Measurements from ENCODE around the gene HAGH. TPM values are rescaled to one million over a fixed set of nuclear protein-coding genes. Genes with fewer than 3 reads are reported as not detected.

HAGH gene
- total and polyA plus RNA-seq, 10 of the 15 experiments (the other 5 are each of a cell fraction or from before 2014, with no cell fraction given), result 2.0 to 50.1 (median 22.4) TPM

DNA sequence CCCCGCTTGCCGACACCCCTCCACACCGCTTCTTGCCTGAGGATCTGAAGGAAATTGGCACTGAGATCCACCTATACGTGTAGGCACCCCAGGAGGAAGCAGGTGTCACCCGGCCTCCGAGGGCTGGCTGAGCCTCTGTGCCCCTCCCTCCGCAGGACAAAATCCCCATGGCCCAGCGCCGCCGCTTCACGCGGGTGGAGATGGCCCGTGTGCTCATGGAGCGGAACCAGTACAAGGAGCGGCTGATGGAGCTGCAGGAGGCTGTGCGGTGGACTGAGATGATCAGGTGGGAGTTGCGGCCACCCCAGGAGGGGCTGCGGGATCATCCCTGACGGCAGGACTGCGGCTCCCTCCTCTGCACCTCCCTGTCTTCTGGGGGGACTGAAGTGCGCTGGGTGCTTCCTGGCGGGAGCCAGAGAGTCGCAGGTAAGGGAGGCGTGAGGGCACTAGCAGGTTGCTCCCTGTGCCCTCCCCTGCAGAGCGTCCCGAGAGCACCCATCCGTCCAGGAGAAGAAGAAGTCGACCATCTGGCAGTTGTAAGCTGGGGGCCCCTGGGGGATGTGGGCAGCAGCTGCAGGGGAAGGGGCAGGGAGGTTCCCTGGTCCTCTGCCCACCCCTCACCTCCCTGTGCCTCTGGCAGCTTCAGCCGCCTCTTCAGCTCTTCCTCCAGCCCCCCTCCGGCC lies 64.3 kb downstream of the HAGH start:
- H3K4me1 ChIP-seq (ENCODE audit: control insufficient read depth, insufficient read depth, low read length), result no peaks in the 10 kb centered on the region
- ChIA-PET POLR2A (no interaction called here), SMC1A (ENCODE audit: uncharacterized antibody, unreplicated experiment) (no interaction called here), RAD21 (ENCODE audit: unreplicated experiment) (no interaction called here), CTCF (no interaction called here)
- FAIRE-seq (no peak), ATAC-seq (no peak), DNase-seq (ENCODE audit: low read depth, low spot score) (no peak)
- H3K4me2 ChIP-seq (ENCODE audit: control insufficient read depth, insufficient read depth), result no peak overlapping the region
- intact Hi-C loops (cut with micrococcal nuclease; ENCODE audit: unreplicated experiment) (no loop called here), in situ Hi-C loops (cut with MboI) (no loop called here)
- no peaks in the 10 kb centered on the region for H3K27me3 ChIP-seq (replicated peaks in 1 of 2; ENCODE audit: control insufficient read depth in 2 of 2, insufficient read depth in 2 of 2, low read length in 1 of 2)
- no TSS peak for BruUV-seq (replicated peaks)
- peaks cover 0 to 18% of the 10 kb centered on the region in 2 experiments; a peak in 3 of 4 replicates for H3K36me3 ChIP-seq (ENCODE audit: control insufficient read depth in 2 of 2, insufficient read depth in 2 of 2, low read length in 1 of 2)
- no peaks in the 10 kb centered on the region for H3K79me2 ChIP-seq (ENCODE audit: control insufficient read depth, insufficient read depth, low read length)
- peak; percentile 65; the same call in 1 of the 2 replicates for TF ChIP-seq PAX5 (IDR thresholded peaks at IDR 0.05; ENCODE audit: borderline replicate concordance, low read depth, low read length)
- no peak for TF ChIP-seq ZNF207 (IDR thresholded peaks at IDR 0.05; ENCODE audit: borderline replicate concordance)
- no peak for TF ChIP-seq POLR2AphosphoS2 (IDR thresholded peaks at IDR 0.05; ENCODE audit: low read depth, low read length)
- H4K20me1 ChIP-seq (ENCODE audit: control insufficient read depth, insufficient read depth), result no peaks in the 10 kb centered on the region
- no peak overlapping the region for H3K9ac ChIP-seq (ENCODE audit: control insufficient read depth, insufficient read depth, low read length)
- 94% methylated on average over 22 of the region's 30 CpGs for WGBS (ENCODE audit: insufficient coverage, insufficient replicate concordance, low lambda C conversion rate, missing lambda C conversion rate)
- no peak overlapping the region for H2AFZ ChIP-seq (ENCODE audit: control insufficient read depth, low read depth, low read length)
- H3K4me3 ChIP-seq, result no peak overlapping the region
- no peak overlapping the region for H3K27ac ChIP-seq (ENCODE audit: control insufficient read depth, insufficient read depth)
- no peaks in the 10 kb centered on the region for H3K9me3 ChIP-seq (replicated peaks; ENCODE audit: control insufficient read depth, insufficient read depth, low read length)

DNA sequence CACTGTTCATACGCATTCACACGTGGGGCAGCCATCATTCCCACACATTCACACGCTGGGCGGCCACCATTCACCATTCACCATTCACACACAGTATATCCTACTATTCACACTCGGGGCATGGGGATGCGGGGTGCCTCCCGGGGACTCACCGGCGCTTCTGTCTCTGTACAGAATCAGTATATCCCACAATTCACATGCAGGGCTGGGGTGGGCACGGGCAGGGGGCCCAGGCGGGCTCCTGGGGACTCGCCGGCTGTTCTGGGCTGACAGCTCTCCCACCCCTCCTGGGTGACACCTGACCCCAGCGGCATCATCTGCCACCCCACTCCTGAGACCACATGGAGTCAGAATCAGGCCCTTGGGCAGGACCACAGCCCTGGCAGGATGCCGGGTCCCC lies 64.9 kb downstream of the HAGH start:
- H3K4me2 ChIP-seq (ENCODE audit: control insufficient read depth, insufficient read depth), result no peak overlapping the region
- in situ Hi-C loops (cut with MboI), result no loop called here
- H3K9ac ChIP-seq (ENCODE audit: control insufficient read depth, insufficient read depth, low read length), result no peak overlapping the region
- no peaks in the 10 kb centered on the region for H3K4me1 ChIP-seq (ENCODE audit: control insufficient read depth, insufficient read depth, low read length)
- DNase-seq (ENCODE audit: low read depth, low spot score), result no peak
- H3K27me3 ChIP-seq (replicated peaks in 1 of 2; ENCODE audit: control insufficient read depth in 2 of 2, insufficient read depth in 2 of 2, low read length in 1 of 2), result no peaks in the 10 kb centered on the region
- POLR2A ChIA-PET, result no interaction called here
- H2AFZ ChIP-seq (ENCODE audit: control insufficient read depth, low read depth, low read length), result no peak overlapping the region
- RAD21 ChIA-PET (ENCODE audit: unreplicated experiment), result no interaction called here
- H3K79me2 ChIP-seq (ENCODE audit: control insufficient read depth, insufficient read depth, low read length), result no peaks in the 10 kb centered on the region
- intact Hi-C loops (cut with micrococcal nuclease; ENCODE audit: unreplicated experiment), result no loop called here
- CTCF ChIA-PET, result no interaction called here
- no TSS peak for BruUV-seq (replicated peaks)
- SMC1A ChIA-PET (ENCODE audit: uncharacterized antibody, unreplicated experiment), result no interaction called here
- no peak overlapping the region for H3K27ac ChIP-seq (ENCODE audit: control insufficient read depth, insufficient read depth)
- WGBS (ENCODE audit: insufficient coverage, insufficient replicate concordance, low lambda C conversion rate, missing lambda C conversion rate), result 98% methylated on average over 15 of the region's 15 CpGs
- no peak for ATAC-seq
- no peak overlapping the region for H3K4me3 ChIP-seq
- no peaks in the 10 kb centered on the region for H3K9me3 ChIP-seq (replicated peaks; ENCODE audit: control insufficient read depth, insufficient read depth, low read length)
- H4K20me1 ChIP-seq (ENCODE audit: control insufficient read depth, insufficient read depth), result no peaks in the 10 kb centered on the region
- no peak for FAIRE-seq
- no peak for TF ChIP-seq ESRRA (IDR thresholded peaks at IDR 0.05; ENCODE audit: low read length)
- H3K36me3 ChIP-seq (ENCODE audit: control insufficient read depth in 2 of 2, insufficient read depth in 2 of 2, low read length in 1 of 2), result peaks cover 0 to 17% of the 10 kb centered on the region in 2 experiments; a peak in 3 of 4 replicates
